Measurements from ENCODE around the gene FRMD4A. TPM values are rescaled to one million over a fixed set of nuclear protein-coding genes. Genes with fewer than 3 reads are reported as not detected.

The FRMD4A gene
- polyA plus RNA-seq, 1 donor (not counting 4 experiments of a cell fraction or from before 2014, with no cell fraction given) = 12.9 TPM

- dilution Hi-C loops (cut with MboI; ENCODE audit: extremely low pct_ligation_motif_present, low sequenced_read_pairs) = no loop called here
- Histone ChIP-seq H3K9me1 (ENCODE audit: control insufficient read depth, extremely low read depth, insufficient read depth, low read length) (no peaks in the 10 kb centered on the region), H3K4me3 (ENCODE audit: control insufficient read depth in 2 of 3, extremely low read depth in 1 of 3, insufficient read depth in 2 of 3, low read depth in 1 of 3, low read length in 3 of 3) (no peak overlapping the region), H3K9me3 (ENCODE audit: control insufficient read depth, low read depth, low read length) (no peaks in the 10 kb centered on the region), H3K27me3 (ENCODE audit: control insufficient read depth, extremely low read depth, insufficient read depth, low read length) (no peaks in the 10 kb centered on the region), H3K27ac (ENCODE audit: control insufficient read depth, insufficient read depth, low read length) (no peak overlapping the region), H2AFZ (ENCODE audit: control insufficient read depth, low read length) (no peak overlapping the region), H3K79me2 (ENCODE audit: control insufficient read depth, insufficient read depth, low read length) (no peaks in the 10 kb centered on the region), H3K36me3 (ENCODE audit: control insufficient read depth in 2 of 2, extremely low read depth in 1 of 2, insufficient read depth in 2 of 2, low read length in 2 of 2) (no peaks in the 10 kb centered on the region), H3K4me1 (ENCODE audit: control insufficient read depth, extremely low read depth, insufficient read depth, low read length) (no peaks in the 10 kb centered on the region), H3K4me2 (ENCODE audit: control insufficient read depth, extremely low read depth, insufficient read depth, low read depth, low read length) (no peak overlapping the region), H4K20me1 (ENCODE audit: control insufficient read depth, extremely low read depth, insufficient read depth, low read length) (no peaks in the 10 kb centered on the region), H3K9ac (ENCODE audit: control insufficient read depth, extremely low read depth, insufficient read depth, low read length) (no peak overlapping the region)
- TF ChIP-seq EZH2 (IDR thresholded peaks at IDR 0.05; ENCODE audit: low read length) (no peak), CTCF (optimal IDR thresholded peaks at IDR 0.05 in 1 of 3, IDR thresholded peaks at IDR 0.05 in 1 of 3, conservative IDR thresholded peaks at IDR 0.05 in 1 of 3; ENCODE audit: extremely low read depth in 1 of 3, insufficient read depth in 2 of 3, low read length in 3 of 3) (no peak)
- DNase-seq (ENCODE audit: low read depth, low spot score) (no peak), FAIRE-seq (no peak)
These were observed 369.6 kb downstream of the FRMD4A start for GRCh38 chr10:13961097-13961496.

- no peaks in the 10 kb centered on the region for H3K27me3 ChIP-seq (ENCODE audit: control insufficient read depth, extremely low read depth, insufficient read depth, low read length)
- no peak for DNase-seq (ENCODE audit: low read depth, low spot score)
- H3K79me2 ChIP-seq (ENCODE audit: control insufficient read depth, insufficient read depth, low read length) = no peaks in the 10 kb centered on the region
- no peak overlapping the region for H3K4me2 ChIP-seq (ENCODE audit: control insufficient read depth, extremely low read depth, insufficient read depth, low read depth, low read length)
- TF ChIP-seq EZH2 (IDR thresholded peaks at IDR 0.05; ENCODE audit: low read length) (no peak), CTCF (optimal IDR thresholded peaks at IDR 0.05 in 1 of 3, IDR thresholded peaks at IDR 0.05 in 1 of 3, conservative IDR thresholded peaks at IDR 0.05 in 1 of 3; ENCODE audit: extremely low read depth in 1 of 3, insufficient read depth in 2 of 3, low read length in 3 of 3) (no peak)
- no peaks in the 10 kb centered on the region for H3K9me3 ChIP-seq (ENCODE audit: control insufficient read depth, low read depth, low read length)
- dilution Hi-C loops (cut with MboI; ENCODE audit: extremely low pct_ligation_motif_present, low sequenced_read_pairs) = no loop called here
- no peak for FAIRE-seq
- H3K4me3 ChIP-seq (ENCODE audit: control insufficient read depth in 2 of 3, extremely low read depth in 1 of 3, insufficient read depth in 2 of 3, low read depth in 1 of 3, low read length in 3 of 3) = no peak overlapping the region
- H4K20me1 ChIP-seq (ENCODE audit: control insufficient read depth, extremely low read depth, insufficient read depth, low read length) = no peaks in the 10 kb centered on the region
- H3K36me3 ChIP-seq (ENCODE audit: control insufficient read depth in 2 of 2, extremely low read depth in 1 of 2, insufficient read depth in 2 of 2, low read length in 2 of 2) = no peaks in the 10 kb centered on the region
- no peaks in the 10 kb centered on the region for H3K4me1 ChIP-seq (ENCODE audit: control insufficient read depth, extremely low read depth, insufficient read depth, low read length)
- no peak overlapping the region for H3K27ac ChIP-seq (ENCODE audit: control insufficient read depth, insufficient read depth, low read length)
- no peak overlapping the region for H2AFZ ChIP-seq (ENCODE audit: control insufficient read depth, low read length)
- H3K9me1 ChIP-seq (ENCODE audit: control insufficient read depth, extremely low read depth, insufficient read depth, low read length) = no peaks in the 10 kb centered on the region
- H3K9ac ChIP-seq (ENCODE audit: control insufficient read depth, extremely low read depth, insufficient read depth, low read length) = no peak overlapping the region
These were observed 370.1 kb downstream of the FRMD4A start for GRCh38 chr10:13960603-13961002.
